HFFc6 (cell line): ENCODE measurements around the gene GRIK4. TPM values are rescaled to one million over a fixed set of nuclear protein-coding genes. Genes with fewer than 3 reads are reported as not detected.
"Not testable (repeated sequence)": the region's sequence is repeated elsewhere in the genome, so short reads cannot be mapped to it uniquely, and the experiment has no call there.

Experiments
- DNase-seq: peaks from one replicate; pipeline ENCODE4 v3.0.0-alpha.2; 2018
- H3K27ac Mint-ChIP-seq: 2 replicates; pipeline ENCODE4 v1.8.0; 2020; ENCODE audit warnings: mild to moderate bottlenecking, mixed read lengths
- H3K27me3 Mint-ChIP-seq: 2 replicates; pipeline ENCODE4 v1.8.0; 2021; ENCODE audit warnings: mild to moderate bottlenecking, moderate library complexity, mixed read lengths; ENCODE audit not compliant: insufficient read depth
- H3K36me3 Mint-ChIP-seq: 2 replicates; pipeline ENCODE4 v1.8.0; 2021; ENCODE audit warnings: low read depth, mixed read lengths
- H3K4me1 Mint-ChIP-seq: 2 replicates; pipeline ENCODE4 v1.8.0; 2020; ENCODE audit warnings: low read depth, mixed read lengths
- H3K4me3 Mint-ChIP-seq: 2 replicates; pipeline ENCODE4 v1.8.0; 2020; ENCODE audit warnings: mild to moderate bottlenecking, moderate library complexity, mixed read lengths
- H3K9me3 Mint-ChIP-seq: 2 replicates; pipeline ENCODE4 v1.8.0; 2020; ENCODE audit warnings: mild to moderate bottlenecking, mixed read lengths
- total RNA-seq, 6 experiments: library from RNA; stranded (reverse); fragmentation: NEBNext Ultra II Directional; extraction: Animal tissue kit (Norgen Biotek cat#: 25700); gene quantifications; 2 replicates in 1 of 6; 3 replicates in 5 of 6; pipeline ENCODE4 v1.2.3, GENCODE V29; 2021
- TF ChIP-seq, protein P1 (sequence below): fragments of 200-600 bp; sonication (generic); IDR thresholded peaks from 2 replicates; pipeline ENCODE4 v1.5.0; 2021; ENCODE audit warnings: antibody characterized with exemption, mild to moderate bottlenecking

The GRIK4 gene
- total RNA-seq, 6 experiments from 2014 or later, result not detected

DNA sequence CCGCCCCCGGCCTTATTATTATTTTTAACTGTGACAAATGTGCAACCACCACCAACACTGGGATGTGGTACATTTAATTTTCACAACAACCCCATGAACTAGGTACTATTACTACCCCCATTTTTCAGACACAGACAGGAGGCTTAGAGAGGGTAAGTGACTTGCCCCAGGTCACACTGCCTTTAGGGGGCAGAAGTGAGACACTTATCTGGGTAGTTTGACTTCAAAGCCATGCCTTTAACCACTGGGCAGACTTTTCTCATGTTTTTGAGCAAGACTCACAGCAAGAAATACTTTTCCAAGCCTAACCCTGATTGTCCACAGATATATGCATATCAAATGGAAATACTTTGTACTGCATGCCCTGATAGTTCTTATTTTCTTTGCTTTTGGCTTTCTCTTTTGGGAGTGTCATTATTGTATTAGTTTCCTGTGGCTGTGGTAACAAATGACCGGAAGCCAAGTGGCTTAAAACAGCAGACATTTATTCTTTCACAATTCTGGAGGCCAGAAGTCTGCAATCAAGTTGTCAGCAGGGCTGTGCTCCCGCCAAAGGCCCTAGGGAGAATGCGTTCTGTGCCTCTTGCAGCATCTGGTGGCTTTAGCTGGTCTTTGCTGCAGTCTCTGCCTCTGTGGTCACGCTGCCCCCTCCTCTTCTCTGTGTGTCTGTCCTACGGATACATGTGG is 110.8 kb downstream of the GRIK4 start:
- Mint-ChIP-seq H3K9me3 (peaks cover 18% of the 10 kb centered on the region), H3K36me3 (peaks cover 11% of the 10 kb centered on the region), H3K27ac (no peak overlapping the region), H3K4me1 (no peaks in the 10 kb centered on the region), H3K27me3 (peaks cover 21% of the 10 kb centered on the region), H3K4me3 (no peak overlapping the region)
- TF ChIP-seq, protein P1, sequence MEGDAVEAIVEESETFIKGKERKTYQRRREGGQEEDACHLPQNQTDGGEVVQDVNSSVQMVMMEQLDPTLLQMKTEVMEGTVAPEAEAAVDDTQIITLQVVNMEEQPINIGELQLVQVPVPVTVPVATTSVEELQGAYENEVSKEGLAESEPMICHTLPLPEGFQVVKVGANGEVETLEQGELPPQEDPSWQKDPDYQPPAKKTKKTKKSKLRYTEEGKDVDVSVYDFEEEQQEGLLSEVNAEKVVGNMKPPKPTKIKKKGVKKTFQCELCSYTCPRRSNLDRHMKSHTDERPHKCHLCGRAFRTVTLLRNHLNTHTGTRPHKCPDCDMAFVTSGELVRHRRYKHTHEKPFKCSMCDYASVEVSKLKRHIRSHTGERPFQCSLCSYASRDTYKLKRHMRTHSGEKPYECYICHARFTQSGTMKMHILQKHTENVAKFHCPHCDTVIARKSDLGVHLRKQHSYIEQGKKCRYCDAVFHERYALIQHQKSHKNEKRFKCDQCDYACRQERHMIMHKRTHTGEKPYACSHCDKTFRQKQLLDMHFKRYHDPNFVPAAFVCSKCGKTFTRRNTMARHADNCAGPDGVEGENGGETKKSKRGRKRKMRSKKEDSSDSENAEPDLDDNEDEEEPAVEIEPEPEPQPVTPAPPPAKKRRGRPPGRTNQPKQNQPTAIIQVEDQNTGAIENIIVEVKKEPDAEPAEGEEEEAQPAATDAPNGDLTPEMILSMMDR, result peak; percentile 39; the same call in 1 of the 2 replicates
- DNase-seq, result no peak

DNA sequence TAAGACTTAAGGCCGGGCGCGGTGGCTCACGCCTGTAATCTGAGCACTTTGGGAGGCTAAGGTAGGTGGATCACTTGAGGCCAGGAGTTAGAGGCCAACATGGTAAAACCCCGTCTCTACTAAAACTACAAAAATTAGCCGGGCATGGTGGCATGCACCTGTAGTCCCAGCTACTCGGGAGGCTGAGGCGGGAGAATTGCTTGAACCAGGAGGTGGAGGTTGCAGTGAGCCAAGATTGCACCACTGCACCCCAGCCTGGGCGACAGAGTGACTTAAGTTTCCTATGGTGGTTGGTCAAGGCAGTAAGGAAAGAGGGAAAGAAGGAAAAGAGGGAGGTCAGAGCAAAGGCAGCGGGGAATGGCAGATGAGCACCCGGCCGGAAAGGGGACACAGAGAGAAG is 113.4 kb downstream of the GRIK4 start:
- peaks cover 31% of the 10 kb centered on the region for H3K27me3 Mint-ChIP-seq
- not testable (repeated sequence) for H3K4me3 Mint-ChIP-seq, DNase-seq, H3K4me1 Mint-ChIP-seq, H3K27ac Mint-ChIP-seq, H3K36me3 Mint-ChIP-seq, H3K9me3 Mint-ChIP-seq

DNA sequence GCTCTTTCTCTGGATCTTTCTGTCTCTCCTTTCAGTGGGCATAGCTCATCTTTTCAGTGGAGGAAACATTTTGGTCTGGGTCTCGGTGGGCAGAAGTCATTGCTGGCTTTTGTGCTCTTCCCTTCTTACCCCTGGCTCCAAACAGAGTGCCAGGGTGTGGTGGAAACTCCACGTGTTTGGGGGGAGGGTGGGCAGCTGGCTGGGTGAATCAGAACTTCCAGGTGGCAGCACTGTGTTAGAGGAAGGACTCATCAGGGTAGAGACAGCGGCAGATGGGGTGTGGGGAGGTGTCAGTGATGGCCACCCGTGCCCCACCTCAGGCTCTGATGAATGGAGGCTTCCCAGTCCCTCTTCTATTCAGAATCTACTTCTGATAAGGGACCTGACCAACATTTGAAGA is 114.0 kb downstream of the GRIK4 start:
- Mint-ChIP-seq H3K27ac (no peak overlapping the region), H3K4me3 (no peak overlapping the region), H3K36me3 (no peaks in the 10 kb centered on the region), H3K27me3 (peaks cover 31% of the 10 kb centered on the region), H3K9me3 (no peaks in the 10 kb centered on the region), H3K4me1 (no peaks in the 10 kb centered on the region)
- DNase-seq, result no peak
- TF ChIP-seq, protein P1, result no peak

DNA sequence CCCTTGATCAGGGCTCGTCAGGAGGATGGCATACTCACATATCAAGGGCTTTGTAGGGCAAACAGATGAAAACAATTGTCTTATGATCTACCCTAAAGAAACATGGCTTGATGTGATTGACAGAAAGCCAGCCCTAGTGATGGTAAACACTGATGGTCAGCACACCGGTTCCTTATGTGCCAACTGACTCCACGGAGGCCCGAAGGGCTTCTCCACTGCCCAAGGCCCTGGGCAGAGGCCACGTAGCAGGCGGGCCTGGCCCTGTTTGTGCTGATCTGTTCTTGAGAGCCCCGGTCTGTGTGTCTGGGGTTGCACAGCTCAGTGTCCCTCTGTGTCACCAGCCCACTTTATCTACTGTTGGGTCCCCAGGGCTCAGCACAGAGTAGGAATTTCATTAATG is 115.2 kb downstream of the GRIK4 start:
- peaks cover 40% of the 10 kb centered on the region for H3K27me3 Mint-ChIP-seq
- no peaks in the 10 kb centered on the region for H3K36me3 Mint-ChIP-seq
- no peak overlapping the region for H3K27ac Mint-ChIP-seq
- TF ChIP-seq, protein P1, result no peak
- H3K4me1 Mint-ChIP-seq, result no peaks in the 10 kb centered on the region
- no peak overlapping the region for H3K4me3 Mint-ChIP-seq
- no peak for DNase-seq
- H3K9me3 Mint-ChIP-seq, result no peaks in the 10 kb centered on the region

DNA sequence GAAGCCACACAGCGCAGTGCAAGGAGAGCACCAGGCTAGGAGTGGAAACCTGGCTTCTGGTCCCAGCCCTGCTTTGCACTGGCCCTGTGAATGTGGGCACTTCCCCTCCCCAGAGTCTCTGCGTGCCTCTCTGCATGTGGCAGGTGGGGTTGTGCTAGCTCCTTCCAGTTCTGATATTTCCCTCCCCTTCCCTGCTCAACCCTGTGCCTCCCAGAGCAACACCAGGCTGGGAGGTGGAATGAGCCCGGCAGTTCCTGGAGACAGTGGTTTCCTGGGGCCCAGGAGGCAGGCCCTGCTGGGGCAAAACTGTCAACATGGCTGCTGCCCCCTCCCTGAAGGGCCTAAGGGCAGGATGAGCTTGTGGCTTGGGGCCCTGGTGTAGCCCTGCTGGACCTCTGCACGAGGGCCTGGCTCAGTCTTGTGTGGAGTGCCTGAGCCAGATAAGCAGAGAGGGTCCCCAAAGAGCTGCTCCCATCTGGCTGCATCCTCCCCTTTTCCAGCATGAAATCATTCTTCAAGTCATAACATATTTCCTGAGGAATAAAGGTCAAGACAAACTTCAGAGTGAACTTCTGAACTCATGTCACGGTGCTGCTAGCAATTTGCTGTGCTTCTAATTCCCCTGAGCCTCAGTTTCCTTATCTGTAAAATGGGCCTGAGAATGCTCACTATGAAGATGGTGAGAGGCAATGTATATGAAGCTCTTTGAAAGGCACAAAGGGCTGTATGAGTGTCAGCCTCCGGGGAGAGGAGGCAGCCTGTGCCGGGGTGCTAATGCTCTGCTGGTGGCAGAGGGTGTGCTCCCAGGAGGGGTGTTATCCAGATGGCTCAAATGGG is 116.0 kb downstream of the GRIK4 start:
- DNase-seq, result no peak
- no peaks in the 10 kb centered on the region for H3K36me3 Mint-ChIP-seq
- TF ChIP-seq, protein P1, result no peak
- no peaks in the 10 kb centered on the region for H3K9me3 Mint-ChIP-seq
- H3K27me3 Mint-ChIP-seq, result peaks cover 45% of the 10 kb centered on the region
- H3K27ac Mint-ChIP-seq, result no peak overlapping the region
- H3K4me3 Mint-ChIP-seq, result no peak overlapping the region
- no peaks in the 10 kb centered on the region for H3K4me1 Mint-ChIP-seq
